Activated T-helper 1 cell treated with anti-CD3 and anti-CD28 coated beads, Interleukin-2, amount 50 U/mL, for 16 hours (primary cell): Measurements from ENCODE around the gene TMEM11.
"Not testable (repeated sequence)": the region's sequence is repeated elsewhere in the genome, so short reads cannot be mapped to it uniquely, and the experiment has no call there.

Experiments
- DNase-seq, 2 donors: peaks; one replicate each; pipeline ENCODE4 v3.0.0-alpha.2; 2020; ENCODE audit warnings: low read depth in 1 of 2, low spot score in 1 of 2

Gene TMEM11

GRCh38 chr17:21212826-21213637, 929 bp downstream of the TMEM11 start:
- no peak for DNase-seq

GRCh38 chr17:21211825-21212479, 2.0 kb downstream of the TMEM11 start:
- DNase-seq, result no peak

- DNase-seq, result no peak
These were observed 3.4 kb downstream of the TMEM11 start for GRCh38 chr17:21210411-21211076.

GRCh38 chr17:21209511-21210175, 4.3 kb downstream of the TMEM11 start:
- DNase-seq, result no peak

DNA sequence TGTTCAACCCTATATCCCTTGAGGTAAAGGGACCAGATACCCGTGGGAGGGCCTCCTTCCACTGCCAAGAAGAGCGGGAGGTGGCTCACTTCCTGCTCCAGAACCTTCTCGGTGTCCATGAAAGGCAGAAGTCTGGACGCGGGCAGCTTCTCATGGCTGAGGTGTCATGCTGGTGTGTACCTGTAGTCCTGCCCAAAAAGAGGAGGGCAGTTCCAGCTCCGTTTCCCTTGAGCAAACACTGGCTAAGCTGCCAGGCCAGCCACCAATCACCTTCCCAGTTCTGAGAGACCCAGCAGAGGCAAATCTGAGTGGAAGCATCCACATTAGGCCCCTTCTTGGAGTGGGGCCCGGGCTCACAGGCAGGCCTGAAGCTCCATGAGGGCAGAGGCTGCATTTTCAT, 5.6 kb downstream of the TMEM11 start:
- no peak for DNase-seq

DNA sequence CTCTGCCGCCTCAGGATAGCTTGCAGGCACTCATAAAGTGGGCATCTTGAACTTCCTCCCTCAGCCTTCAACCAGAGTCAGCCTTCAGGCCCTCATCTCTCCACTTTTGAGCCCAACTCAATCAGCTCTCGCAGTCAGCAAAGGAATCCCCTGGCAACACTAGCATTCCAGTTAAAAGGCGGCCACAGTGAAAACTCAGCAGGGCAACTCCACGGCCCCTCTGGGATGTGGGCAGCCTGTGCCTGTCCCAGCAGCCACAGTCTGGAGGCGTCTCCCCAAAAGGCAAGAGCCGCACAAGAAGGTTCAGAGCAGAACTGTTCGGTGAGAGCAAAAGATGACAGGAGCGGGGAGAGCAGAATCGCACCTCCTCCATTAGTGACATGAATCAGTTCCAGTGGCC, 9.0 kb downstream of the TMEM11 start:
- DNase-seq, result no peak

DNA sequence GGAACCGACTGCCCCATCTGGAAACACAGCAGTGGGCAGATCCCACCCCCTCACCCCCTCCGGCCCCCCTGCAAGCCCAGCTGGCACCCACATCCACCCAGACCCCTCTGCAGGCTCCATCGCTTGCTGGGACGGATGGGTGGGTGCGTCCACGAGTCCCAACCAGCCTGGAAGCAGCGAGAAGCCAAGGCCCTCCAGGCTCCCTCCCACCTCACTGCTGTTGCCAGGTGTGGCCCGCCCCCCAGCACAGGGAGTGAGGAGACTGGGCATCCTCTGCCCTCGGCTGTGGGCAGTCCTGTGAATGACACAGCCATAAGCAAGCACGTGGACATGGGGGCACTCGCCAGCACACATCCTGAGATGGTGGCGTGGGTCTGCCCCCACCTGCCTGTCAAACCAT, 11.4 kb downstream of the TMEM11 start:
- DNase-seq, result no peak

DNA sequence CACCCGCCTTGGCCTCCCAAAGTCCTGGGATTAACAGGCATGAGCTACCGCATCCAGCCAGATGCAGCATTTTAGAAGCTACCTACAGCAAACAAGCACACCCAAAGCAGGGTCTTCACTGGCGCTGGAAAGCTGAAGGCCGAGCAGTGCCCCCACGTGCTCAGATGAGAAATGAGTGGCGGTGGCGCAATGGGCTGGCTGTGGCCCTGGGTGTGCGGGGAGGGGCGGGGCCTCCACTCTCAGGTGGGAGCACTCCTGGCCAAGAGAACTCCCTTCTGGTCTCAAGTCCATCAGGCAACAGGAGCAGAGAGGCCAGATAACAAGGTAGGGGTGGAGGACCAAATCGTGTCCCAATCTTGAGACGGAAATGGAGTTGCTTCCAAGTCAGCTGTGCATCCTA, 12.1 kb downstream of the TMEM11 start:
- no peak for DNase-seq

DNA sequence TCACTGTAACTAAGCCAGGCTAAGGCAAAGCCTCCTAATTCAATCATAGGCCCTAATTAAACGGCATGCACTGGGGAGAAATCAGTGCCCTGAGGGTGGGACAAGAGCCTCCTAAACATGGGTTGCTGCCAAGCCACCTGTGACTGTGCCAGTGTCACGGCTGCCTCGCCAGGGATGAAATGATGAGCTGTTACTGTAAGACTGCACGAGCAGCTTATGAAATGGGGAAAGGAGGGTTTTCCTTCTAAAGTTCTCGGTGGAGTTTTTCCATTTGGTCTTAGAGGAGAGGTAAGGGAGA, 12.7 kb downstream of the TMEM11 start:
- DNase-seq, result no peak

DNA sequence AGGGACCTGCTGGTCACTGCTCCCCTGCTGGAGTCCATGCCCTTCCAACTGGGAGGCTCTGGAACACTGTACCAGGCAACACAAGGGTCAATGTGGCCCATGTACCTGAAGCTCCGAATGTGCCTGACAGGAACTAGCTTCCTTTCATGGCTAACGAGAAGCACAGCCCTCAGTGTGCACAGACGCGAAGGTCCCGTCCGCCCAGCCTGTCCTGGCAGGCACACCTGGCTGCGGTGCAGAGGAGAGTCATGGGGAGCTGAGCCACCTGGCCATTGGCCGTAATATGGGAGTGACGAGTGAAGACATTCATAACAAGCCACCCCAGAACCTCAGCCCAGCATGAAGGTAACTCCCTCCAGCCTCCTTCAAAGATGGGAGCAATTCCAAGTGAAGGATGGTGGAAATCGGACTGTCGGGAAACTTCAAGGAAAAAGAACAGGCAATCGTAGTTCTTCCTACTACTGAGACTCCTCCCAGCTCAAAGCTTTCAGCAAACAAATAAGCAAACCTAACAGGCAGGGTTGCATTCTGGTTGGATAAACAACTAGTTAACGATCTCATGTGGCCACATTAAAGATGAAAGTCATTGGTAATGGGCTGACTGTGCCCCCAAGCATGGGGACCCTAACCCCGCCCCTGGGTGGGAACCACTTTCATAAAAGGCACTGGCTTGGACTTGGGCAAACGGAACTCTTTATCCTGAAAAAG, 13.2 kb downstream of the TMEM11 start:
- no peak for DNase-seq

- no peak for DNase-seq
These were observed 14.1 kb downstream of the TMEM11 start for GRCh38 chr17:21199856-21200255.

GRCh38 chr17:21199311-21199710, 14.7 kb downstream of the TMEM11 start:
- DNase-seq, result no peak

GRCh38 chr17:21198411-21198810, 15.6 kb downstream of the TMEM11 start:
- no peak for DNase-seq

- no peak for DNase-seq
These were observed 17.8 kb downstream of the TMEM11 start for GRCh38 chr17:21196126-21196525.

GRCh38 chr17:21194703-21195102, 19.3 kb downstream of the TMEM11 start:
- no peak for DNase-seq

- DNase-seq, result no peak
These were observed 19.7 kb downstream of the TMEM11 start for GRCh38 chr17:21194226-21194625.

- no peak for DNase-seq
These were observed 20.9 kb downstream of the TMEM11 start for GRCh38 chr17:21193031-21193430.

- DNase-seq, result not testable (repeated sequence)
These were observed 21.5 kb downstream of the TMEM11 start for GRCh38 chr17:21192414-21192813.

GRCh38 chr17:21191698-21192097, 22.3 kb downstream of the TMEM11 start:
- no peak for DNase-seq

DNA sequence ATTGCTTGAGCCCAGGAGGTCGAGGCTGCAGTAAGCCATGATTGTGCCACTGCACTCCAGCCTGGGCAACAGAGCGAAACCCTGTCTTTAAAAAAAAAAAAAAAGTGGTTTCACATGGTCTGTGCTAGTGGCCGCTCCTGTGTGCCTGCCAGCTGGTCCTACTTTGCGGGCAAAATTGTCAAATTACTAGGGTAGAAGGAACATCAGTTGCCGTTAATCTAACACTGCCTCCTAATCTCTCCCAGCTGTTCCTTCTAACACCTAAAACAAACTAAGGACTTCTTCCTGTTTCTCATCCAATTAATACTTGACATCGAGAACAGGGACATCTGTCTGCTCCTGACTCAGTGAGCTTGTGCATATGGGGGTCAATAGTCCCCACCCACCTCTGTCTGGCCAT, 23.9 kb downstream of the TMEM11 start:
- DNase-seq, result no peak

DNA sequence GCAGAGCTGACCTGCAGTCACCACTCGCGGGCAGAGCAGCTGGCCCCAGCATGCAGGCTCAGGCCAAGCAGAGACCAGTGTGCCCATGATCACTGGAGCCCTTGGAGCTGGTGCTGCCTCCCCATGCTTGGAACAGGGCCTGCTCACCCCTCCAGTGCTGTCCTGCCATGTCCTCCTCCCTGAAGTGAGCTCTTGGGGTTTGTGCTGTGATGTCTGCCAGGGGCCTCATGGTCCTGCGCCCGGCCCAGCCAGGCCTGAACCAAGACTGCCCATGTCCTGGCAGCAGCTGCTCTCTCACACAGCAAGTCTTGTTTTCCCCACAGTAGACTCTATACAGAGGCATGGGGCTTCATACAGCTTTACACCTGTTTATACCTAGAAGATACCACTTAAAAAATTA, 24.6 kb downstream of the TMEM11 start:
- DNase-seq, result no peak
